Measurements from ENCODE around the gene DNAJB13. TPM values are rescaled to one million over a fixed set of nuclear protein-coding genes. Genes with fewer than 3 reads are reported as not detected.

DNAJB13 gene
- total RNA-seq, 1 experiment from 2014 or later = 0.24 TPM

- TF ChIP-seq NFYB (CRISPR knock-in tag; conservative IDR thresholded peaks at IDR 0.05; ENCODE audit: low read depth) (no peak), ZNF281 (CRISPR knock-in tag; IDR thresholded peaks at IDR 0.05) (no peak), USF2 (CRISPR knock-in tag; IDR thresholded peaks at IDR 0.05) (no peak), ARID4B (CRISPR knock-in tag; IDR thresholded peaks at IDR 0.05; ENCODE audit: borderline replicate concordance) (no peak), EMX1 (CRISPR knock-in tag; IDR thresholded peaks at IDR 0.05) (no peak), HMGA2 (CRISPR knock-in tag; IDR thresholded peaks at IDR 0.05) (no peak)
Observed at GRCh38 chr11:74007691-74008372, 57.0 kb downstream of the DNAJB13 start (continued).

GRCh38 chr11:74008373-74009229 is 57.8 kb downstream of the DNAJB13 start, which contains the start of gene UCP3:
TSS of gene UCP3 (minus strand) at chr11:74009085. CDS start at chr11:74007042, 2,043 bp downstream.
- Mint-ChIP-seq H3K36me3 (0 out of 2 replicates have a peak, but pooled peaks cover 3% of the 10 kb centered on the region), H3K4me3 (no peak within 1 kb of the TSS), H3K27me3 (ENCODE audit: low read depth) (no peaks in the 10 kb centered on the region), H3K9me3 (no peaks in the 10 kb centered on the region), H3K4me1 (peaks cover 10% of the 10 kb centered on the region), H3K27ac (no peak within 1 kb of the TSS)
- ChIA-PET POLR2A (no interaction called here), CTCF (interaction anchor here (1.0 kb wide), 1 partner anchor 45 kb away, joined by 3 read pairs; no protein-coding TSS in a partner anchor)
- no peak for DNase-seq (ENCODE audit: low spot score)
- TF ChIP-seq ZSCAN18 (CRISPR knock-in tag; IDR thresholded peaks at IDR 0.05) (no peak), ZNF532 (CRISPR knock-in tag; IDR thresholded peaks at IDR 0.05; ENCODE audit: borderline replicate concordance) (no peak), ZNF423 (CRISPR knock-in tag; IDR thresholded peaks at IDR 0.05) (no peak), SP1 (CRISPR knock-in tag; conservative IDR thresholded peaks at IDR 0.05) (no peak), USF1 (CRISPR knock-in tag; IDR thresholded peaks at IDR 0.05) (no peak)
- no peak for ATAC-seq

All from WTC11 (cell line).